22Rv1 (cell line): ENCODE results near the gene KAZN.

Experiments used
- CTCF ChIP-seq: fragments of 450-650 bp; IDR thresholded peaks from 2 replicates; pipeline ENCODE4 v1.5.1; 2017; ENCODE audit warnings: mild to moderate bottlenecking
- ZFX ChIP-seq: fragments of 450-650 bp; IDR thresholded peaks from 2 replicates; pipeline ENCODE4 v1.6.1; 2017; ENCODE audit warnings: antibody characterized with exemption, borderline replicate concordance

DNA sequence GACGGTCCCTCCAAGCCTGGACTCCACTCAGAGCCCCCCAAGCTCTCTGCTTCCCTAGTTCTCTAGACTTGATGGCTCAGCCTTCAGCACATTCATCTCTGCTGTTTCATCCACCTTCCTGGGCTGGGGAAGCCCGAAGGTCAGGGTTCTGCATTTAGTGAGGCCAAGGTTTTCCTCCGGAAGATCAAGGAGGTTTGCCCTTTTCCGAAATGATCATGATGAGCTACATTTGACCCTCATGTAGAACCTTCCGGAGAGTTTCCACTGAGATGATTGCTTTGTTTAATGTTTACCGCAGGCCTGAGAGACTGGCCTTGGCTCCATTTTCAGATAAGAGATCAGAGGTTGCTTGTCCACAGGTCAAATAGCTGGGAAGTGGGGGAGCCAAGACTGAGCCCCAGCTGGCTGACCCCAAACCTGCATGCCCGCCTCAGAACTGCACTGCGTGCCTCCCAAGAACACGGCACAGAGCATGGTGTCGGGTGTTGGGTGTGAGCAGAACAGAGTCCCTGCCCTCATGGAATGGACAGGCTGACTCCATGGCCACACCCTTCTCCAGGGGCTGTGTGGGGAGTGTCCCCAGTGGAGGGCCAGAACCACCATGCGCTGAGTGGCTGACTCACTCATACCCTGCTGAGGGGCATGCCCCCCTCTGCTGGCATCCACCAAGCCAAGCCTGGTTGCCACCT, 354.3 kb downstream of the KAZN start:
- TF ChIP-seq CTCF, result no peak
- TF ChIP-seq ZFX, result no peak
